Heart left ventricle (tissue), 13 donors: ENCODE results near the gene TUBB8.

Experiments
- CTCF ChIP-seq, 12 donors: fragments of 200-600 bp; sonication (generic) in 4 of 12; IDR thresholded peaks; one replicate each; pipeline versions ENCODE4 v1.5.0 to v1.8.0; 2018 to 2022; ENCODE audit warnings: antibody characterized with exemption in 12 of 12, mild to moderate bottlenecking in 5 of 12
- POLR2A ChIP-seq, 2 donors: fragments of 450-650 bp; IDR thresholded peaks; one replicate each; pipeline ENCODE4 v1.6.1; 2017; ENCODE audit warnings: antibody characterized with exemption in 2 of 2, mild to moderate bottlenecking in 2 of 2, moderate library complexity in 2 of 2
- donor health status: ischemic (EF 13 %, LVEDD 7.1; RV severe dilation, severe dysfunction).
- donor health status: DM: no; HTN: yes; CAD: no.
- donor health status: DM: no; HTN: no; CAD: no.
- donor health status: ischemic (EF 25% LVEDD 6.9; RV normal size, moderate dysfunction).
- donor health status: ischemic (EF 25% LVEDD 5.7; RV mildly dilated, moderate dysfunction).
- donor health status: ischemic (EF 35%, LVEDD 5.7; RV mildly dilated, moderate dysfunction).
- donor health status: nonischemic (EF 11% LVEDD 7.7; RV severe dilation, severe dysfunction).
- donor health status: DM: yes; HTN: yes; CAD: no.
- donor health status: PGD.
- donor health status: ischemic (EF 29% LVEDD 5.4; RV normal size, mild dysfunction).
- donor health status: nonischemic (EF 23%, LVEDD 6.1; RV moderate dilation, normal function).

DNA sequence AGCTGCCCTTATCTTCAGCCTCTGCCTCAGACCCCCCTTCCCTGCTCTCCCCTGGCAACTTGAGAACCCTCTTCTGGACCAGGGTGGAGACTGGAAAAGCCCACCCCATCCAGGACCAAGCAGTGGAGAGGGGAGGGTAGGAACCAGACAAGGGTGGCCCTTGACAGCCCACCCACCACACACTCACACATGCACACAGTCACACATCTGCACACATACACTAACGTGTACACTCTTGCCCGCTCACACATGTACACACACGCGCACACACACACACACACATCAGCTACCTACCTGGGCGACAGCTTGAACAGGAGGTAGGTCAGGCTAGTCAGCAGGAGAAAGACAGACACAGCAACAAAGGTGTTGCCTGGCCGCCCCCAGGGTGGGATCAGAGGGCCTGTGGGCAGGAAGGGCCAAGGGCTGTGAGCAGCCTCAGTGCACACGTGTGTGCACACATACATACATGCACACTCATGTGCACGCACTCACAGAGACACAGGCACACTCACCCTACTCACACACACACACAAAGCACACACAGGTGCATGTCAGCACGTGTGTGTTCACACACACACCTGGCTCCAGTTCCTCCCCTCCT is 34.9 kb upstream of the TUBB8 start:
- TF ChIP-seq CTCF (IDR thresholded peaks at IDR 0.05) (no peak), POLR2A (IDR thresholded peaks at IDR 0.05) (no peak)
